ENCODE measurements around the gene SOX21.

DNA sequence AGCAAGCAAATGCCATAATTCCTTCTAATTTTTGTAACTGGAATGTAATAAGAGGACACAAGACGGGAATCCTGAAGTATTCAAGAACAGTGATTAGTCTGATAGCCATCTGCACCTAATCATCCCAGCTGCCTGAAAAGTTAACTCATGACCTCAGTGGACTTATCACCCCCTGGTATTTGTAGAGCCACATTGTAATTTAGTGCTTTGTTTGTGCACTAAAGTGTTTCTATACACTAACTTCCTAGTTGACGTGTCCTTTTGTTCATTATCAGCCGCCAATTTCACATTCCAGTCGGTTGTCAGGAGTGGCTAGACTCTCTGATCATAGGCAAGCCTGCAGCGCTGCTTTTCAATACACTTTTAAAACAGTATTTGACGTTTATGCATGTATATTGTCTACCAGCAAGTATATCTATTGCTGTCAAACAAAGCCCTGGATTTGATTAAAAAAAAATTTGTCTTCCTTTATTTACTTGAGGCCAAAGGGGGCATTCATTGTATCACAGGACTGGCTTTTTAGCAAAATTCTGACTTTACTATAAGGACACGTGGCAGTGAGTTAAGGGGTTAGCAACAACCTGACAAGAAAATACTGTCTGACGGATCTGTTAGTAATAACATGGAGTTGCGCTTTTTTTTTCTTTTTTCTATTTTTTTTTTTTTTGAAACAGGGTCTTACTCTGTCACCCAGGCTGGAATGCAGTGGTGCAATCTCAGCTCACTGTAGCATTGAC lies 10.4 kb upstream of the SOX21 start:
- TF ChIP-seq, protein P1, sequence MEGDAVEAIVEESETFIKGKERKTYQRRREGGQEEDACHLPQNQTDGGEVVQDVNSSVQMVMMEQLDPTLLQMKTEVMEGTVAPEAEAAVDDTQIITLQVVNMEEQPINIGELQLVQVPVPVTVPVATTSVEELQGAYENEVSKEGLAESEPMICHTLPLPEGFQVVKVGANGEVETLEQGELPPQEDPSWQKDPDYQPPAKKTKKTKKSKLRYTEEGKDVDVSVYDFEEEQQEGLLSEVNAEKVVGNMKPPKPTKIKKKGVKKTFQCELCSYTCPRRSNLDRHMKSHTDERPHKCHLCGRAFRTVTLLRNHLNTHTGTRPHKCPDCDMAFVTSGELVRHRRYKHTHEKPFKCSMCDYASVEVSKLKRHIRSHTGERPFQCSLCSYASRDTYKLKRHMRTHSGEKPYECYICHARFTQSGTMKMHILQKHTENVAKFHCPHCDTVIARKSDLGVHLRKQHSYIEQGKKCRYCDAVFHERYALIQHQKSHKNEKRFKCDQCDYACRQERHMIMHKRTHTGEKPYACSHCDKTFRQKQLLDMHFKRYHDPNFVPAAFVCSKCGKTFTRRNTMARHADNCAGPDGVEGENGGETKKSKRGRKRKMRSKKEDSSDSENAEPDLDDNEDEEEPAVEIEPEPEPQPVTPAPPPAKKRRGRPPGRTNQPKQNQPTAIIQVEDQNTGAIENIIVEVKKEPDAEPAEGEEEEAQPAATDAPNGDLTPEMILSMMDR (IDR thresholded peaks at IDR 0.05) = no peak
- no peak for TF ChIP-seq POLR2A (IDR thresholded peaks at IDR 0.05)
